Measurements from ENCODE around the gene SPSB4.
"Not testable (repeated sequence)": the region's sequence is repeated elsewhere in the genome, so short reads cannot be mapped to it uniquely, and the experiment has no call there.

Gene SPSB4

GRCh38 chr3:141095546-141095937, 44.4 kb downstream of the SPSB4 start:
- no peak for DNase-seq (ENCODE audit: low read depth)

GRCh38 chr3:141096164-141096563, 45.0 kb downstream of the SPSB4 start:
- no peak for DNase-seq (ENCODE audit: low read depth)

- DNase-seq (ENCODE audit: low read depth), result no peak
These were observed 45.8 kb downstream of the SPSB4 start for GRCh38 chr3:141096981-141097380.

- DNase-seq (ENCODE audit: low read depth), result no peak
These were observed 49.0 kb downstream of the SPSB4 start for GRCh38 chr3:141100112-141100511.

- no peak for DNase-seq (ENCODE audit: low read depth)
These were observed 49.6 kb downstream of the SPSB4 start for GRCh38 chr3:141100531-141101320.

- no peak for DNase-seq (ENCODE audit: low read depth)
These were observed 51.2 kb downstream of the SPSB4 start for GRCh38 chr3:141102372-141102771.

- no peak for DNase-seq (ENCODE audit: low read depth)
These were observed 51.9 kb downstream of the SPSB4 start for GRCh38 chr3:141103067-141103466.

GRCh38 chr3:141103503-141103902, 52.4 kb downstream of the SPSB4 start:
- no peak for DNase-seq (ENCODE audit: low read depth)

GRCh38 chr3:141104151-141104821, 53.1 kb downstream of the SPSB4 start:
- DNase-seq (ENCODE audit: low read depth), result no peak

- peak; percentile 45 for DNase-seq (ENCODE audit: low read depth)
These were observed 54.9 kb downstream of the SPSB4 start for GRCh38 chr3:141105828-141106628.

- no peak for DNase-seq (ENCODE audit: low read depth)
These were observed 55.7 kb downstream of the SPSB4 start for GRCh38 chr3:141106842-141107241.

GRCh38 chr3:141108039-141108438, 56.9 kb downstream of the SPSB4 start:
- no peak for DNase-seq (ENCODE audit: low read depth)

- no peak for DNase-seq (ENCODE audit: low read depth)
These were observed 58.6 kb downstream of the SPSB4 start for GRCh38 chr3:141109751-141110150.

- no peak for DNase-seq (ENCODE audit: low read depth)
These were observed 59.2 kb downstream of the SPSB4 start for GRCh38 chr3:141110322-141110721.

GRCh38 chr3:141111364-141112155, 60.4 kb downstream of the SPSB4 start:
- DNase-seq (ENCODE audit: low read depth), result no peak

GRCh38 chr3:141112686-141113297, 61.6 kb downstream of the SPSB4 start:
- no peak for DNase-seq (ENCODE audit: low read depth)

- DNase-seq (ENCODE audit: low read depth), result not testable (repeated sequence)
These were observed 62.5 kb downstream of the SPSB4 start for GRCh38 chr3:141113680-141114079.

GRCh38 chr3:141114179-141114745, 63.1 kb downstream of the SPSB4 start:
- no peak for DNase-seq (ENCODE audit: low read depth)

GRCh38 chr3:141114816-141115460, 63.8 kb downstream of the SPSB4 start:
- no peak for DNase-seq (ENCODE audit: low read depth)

- DNase-seq (ENCODE audit: low read depth), result no peak
These were observed 64.8 kb downstream of the SPSB4 start for GRCh38 chr3:141115789-141116541.

All from CMK (cell line).